Coronary artery (tissue), 2 donors: ENCODE results near the gene SGK1.
"Not testable (repeated sequence)": the region's sequence is repeated elsewhere in the genome, so short reads cannot be mapped to it uniquely, and the experiment has no call there.

ENCODE experiments used
- DNase-seq: peaks from one replicate; pipeline ENCODE4 v3.0.0-alpha.2; 2017; ENCODE audit warnings: low spot score
- H3K27ac ChIP-seq, 2 donors: fragments of 200-600 bp; sonication (generic); one replicate each; pipeline ENCODE4 v1.5.1; 2016 to 2019
- H3K4me3 ChIP-seq: fragments of 200-600 bp; sonication (generic); 2 replicates; pipeline ENCODE4 v1.5.1; 2016; ENCODE audit warnings: mild to moderate bottlenecking, moderate library complexity
- TF ChIP-seq, protein P1 (sequence below): fragments of 200-600 bp; sonication (generic); IDR thresholded peaks from one replicate; pipeline ENCODE4 v1.5.1; 2019; ENCODE audit warnings: antibody characterized with exemption

Gene SGK1

GRCh38 chr6:134267917-134268361 lies 50.0 kb downstream of the SGK1 start:
- TF ChIP-seq, protein P1, sequence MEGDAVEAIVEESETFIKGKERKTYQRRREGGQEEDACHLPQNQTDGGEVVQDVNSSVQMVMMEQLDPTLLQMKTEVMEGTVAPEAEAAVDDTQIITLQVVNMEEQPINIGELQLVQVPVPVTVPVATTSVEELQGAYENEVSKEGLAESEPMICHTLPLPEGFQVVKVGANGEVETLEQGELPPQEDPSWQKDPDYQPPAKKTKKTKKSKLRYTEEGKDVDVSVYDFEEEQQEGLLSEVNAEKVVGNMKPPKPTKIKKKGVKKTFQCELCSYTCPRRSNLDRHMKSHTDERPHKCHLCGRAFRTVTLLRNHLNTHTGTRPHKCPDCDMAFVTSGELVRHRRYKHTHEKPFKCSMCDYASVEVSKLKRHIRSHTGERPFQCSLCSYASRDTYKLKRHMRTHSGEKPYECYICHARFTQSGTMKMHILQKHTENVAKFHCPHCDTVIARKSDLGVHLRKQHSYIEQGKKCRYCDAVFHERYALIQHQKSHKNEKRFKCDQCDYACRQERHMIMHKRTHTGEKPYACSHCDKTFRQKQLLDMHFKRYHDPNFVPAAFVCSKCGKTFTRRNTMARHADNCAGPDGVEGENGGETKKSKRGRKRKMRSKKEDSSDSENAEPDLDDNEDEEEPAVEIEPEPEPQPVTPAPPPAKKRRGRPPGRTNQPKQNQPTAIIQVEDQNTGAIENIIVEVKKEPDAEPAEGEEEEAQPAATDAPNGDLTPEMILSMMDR = no peak
- no peak for DNase-seq
- no peak overlapping the region for H3K4me3 ChIP-seq
- H3K27ac ChIP-seq = no peak overlapping the region

- DNase-seq = no peak
- Histone ChIP-seq H3K27ac (no peak overlapping the region), H3K4me3 (no peak overlapping the region)
- TF ChIP-seq, protein P1 = no peak
Observed at GRCh38 chr6:134266776-134267175, 51.1 kb downstream of the SGK1 start.

DNA sequence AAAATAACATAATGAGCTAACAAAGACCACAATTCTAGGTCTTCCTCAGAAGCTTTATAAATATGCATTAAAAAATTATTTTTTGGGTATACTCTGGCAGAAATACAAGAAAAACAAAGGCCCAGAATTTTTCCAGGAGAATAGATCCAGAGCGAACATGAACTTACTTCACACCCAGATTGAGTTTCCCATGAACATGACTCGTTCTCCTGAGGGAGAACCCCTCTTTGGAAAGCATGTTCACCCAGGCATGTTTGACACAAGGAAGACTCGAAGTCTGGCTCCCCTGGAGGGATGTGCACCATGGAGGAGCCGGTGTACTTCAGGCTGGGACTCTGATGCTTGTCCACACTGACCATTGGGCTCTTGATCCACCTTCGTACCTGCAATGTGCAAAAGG lies 56.1 kb downstream of the SGK1 start:
- Histone ChIP-seq H3K4me3 (no peak overlapping the region), H3K27ac (no peak overlapping the region)
- no peak for DNase-seq
- TF ChIP-seq, protein P1 = no peak

GRCh38 chr6:134258849-134259306 lies 59.0 kb downstream of the SGK1 start:
- Histone ChIP-seq H3K27ac (no peak overlapping the region), H3K4me3 (no peak overlapping the region)
- TF ChIP-seq, protein P1 = no peak
- no peak for DNase-seq

DNA sequence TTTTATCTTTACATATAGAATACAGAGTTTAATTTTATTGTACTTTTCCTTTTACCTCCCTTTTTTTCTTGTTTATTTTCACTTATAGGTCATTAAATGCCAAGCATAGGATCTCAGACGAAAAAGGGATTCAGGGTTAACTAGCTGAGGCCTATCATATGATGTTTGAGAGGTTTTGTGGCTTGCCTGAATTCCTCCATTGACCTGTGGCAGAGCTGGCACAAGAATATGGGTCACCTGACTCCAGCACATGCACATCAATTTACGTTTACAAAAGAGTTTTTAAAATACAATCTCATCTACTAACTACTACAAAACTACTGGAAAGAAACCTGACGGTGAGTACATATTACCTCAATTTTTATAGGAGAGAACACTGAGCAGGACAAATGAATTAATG lies 60.4 kb downstream of the SGK1 start:
- Histone ChIP-seq H3K27ac (no peak overlapping the region), H3K4me3 (no peak overlapping the region)
- TF ChIP-seq, protein P1 = no peak
- no peak for DNase-seq

DNA sequence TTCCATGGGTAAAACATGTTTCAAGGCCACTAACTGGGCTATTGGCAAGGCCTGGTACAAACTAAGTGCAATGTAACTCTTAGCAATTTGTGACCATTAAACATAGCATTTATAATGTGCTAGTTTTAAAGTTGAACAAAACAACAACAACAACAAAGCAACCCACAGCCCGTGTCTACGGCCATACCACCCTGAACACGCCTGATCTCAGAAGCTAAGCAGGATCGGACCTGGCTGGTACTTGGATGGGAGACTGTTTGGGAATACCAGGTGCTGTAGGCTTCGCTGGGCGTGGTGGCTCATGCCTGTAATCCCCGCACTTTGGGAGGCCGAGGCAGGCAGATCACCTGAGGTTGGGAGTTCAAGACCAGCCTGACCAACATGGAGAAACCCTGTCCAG lies 61.0 kb downstream of the SGK1 start:
- Histone ChIP-seq H3K4me3 (no peak overlapping the region), H3K27ac (no peak overlapping the region)
- DNase-seq = no peak
- TF ChIP-seq, protein P1 = no peak

DNA sequence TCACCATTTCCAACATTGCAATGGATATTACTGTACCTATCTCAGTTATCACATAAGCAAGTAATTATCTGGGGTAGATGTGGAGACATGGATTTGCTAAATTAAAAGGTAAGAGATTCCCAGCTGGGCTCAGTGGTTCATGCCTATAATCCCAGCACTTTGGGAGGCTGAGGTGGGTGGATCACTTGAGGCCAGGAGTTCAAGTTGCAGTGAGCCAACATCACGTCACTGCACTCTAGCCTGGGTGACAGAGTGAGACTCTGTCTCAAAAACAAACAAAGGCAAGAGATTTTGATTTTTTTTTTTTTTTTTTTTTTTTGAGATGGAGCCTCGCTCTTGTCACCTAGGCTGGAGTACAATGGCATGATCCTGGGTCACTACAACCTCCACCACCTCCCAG lies 62.6 kb downstream of the SGK1 start:
- H3K4me3 ChIP-seq, DNase-seq, H3K27ac ChIP-seq: not testable (repeated sequence)

DNA sequence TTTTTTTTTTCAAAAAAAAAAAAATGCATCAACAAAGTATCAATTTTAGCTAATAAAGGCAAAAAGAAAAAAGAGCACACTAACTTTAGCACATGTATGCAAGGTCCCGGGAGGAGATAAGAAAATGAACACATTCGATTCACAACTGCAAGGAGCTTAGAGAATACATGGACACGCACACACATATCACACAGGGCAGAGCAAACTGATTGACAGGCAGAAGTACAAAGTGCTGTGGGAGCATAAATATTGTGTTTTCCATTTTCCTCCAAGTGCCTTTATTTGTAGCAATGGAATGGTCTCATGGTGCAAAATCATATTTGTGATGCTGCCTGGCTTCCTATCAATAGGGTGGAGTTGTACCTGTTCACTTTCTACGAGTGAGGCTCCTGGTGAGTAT lies 63.8 kb downstream of the SGK1 start:
- Histone ChIP-seq H3K4me3 (no peak overlapping the region), H3K27ac (no peak overlapping the region)
- no peak for DNase-seq
- TF ChIP-seq, protein P1 = no peak
